ENCODE results near the gene PRKAR2B.
"Not testable (repeated sequence)": the region's sequence is repeated elsewhere in the genome, so short reads cannot be mapped to it uniquely, and the experiment has no call there.

Gene PRKAR2B

GRCh38 chr7:107049480-107049879 lies 5.0 kb downstream of the PRKAR2B start:
- no peak for DNase-seq

- no peak for DNase-seq
Measured at GRCh38 chr7:107049971-107050532, 5.5 kb downstream of the PRKAR2B start.

GRCh38 chr7:107051376-107051775 lies 6.9 kb downstream of the PRKAR2B start:
- no peak for DNase-seq

- DNase-seq, result not testable (repeated sequence)
Measured at GRCh38 chr7:107054965-107055364, 10.5 kb downstream of the PRKAR2B start.

GRCh38 chr7:107056058-107056457 lies 11.6 kb downstream of the PRKAR2B start:
- DNase-seq, result not testable (repeated sequence)

- no peak for DNase-seq
Measured at GRCh38 chr7:107056728-107057473, 12.4 kb downstream of the PRKAR2B start.

- DNase-seq, result no peak
Measured at GRCh38 chr7:107057474-107057833, 12.9 kb downstream of the PRKAR2B start.

- no peak for DNase-seq
Measured at GRCh38 chr7:107059468-107059867, 15.0 kb downstream of the PRKAR2B start.

GRCh38 chr7:107063245-107064120 lies 19.0 kb downstream of the PRKAR2B start:
- no peak for DNase-seq

- no peak for DNase-seq
Measured at GRCh38 chr7:107064255-107064654, 19.8 kb downstream of the PRKAR2B start.

GRCh38 chr7:107065929-107066247 lies 21.4 kb downstream of the PRKAR2B start:
- DNase-seq, result no peak

- DNase-seq, result no peak
Measured at GRCh38 chr7:107068156-107068555, 23.7 kb downstream of the PRKAR2B start.

- DNase-seq, result no peak
Measured at GRCh38 chr7:107069457-107069856, 25.0 kb downstream of the PRKAR2B start.

GRCh38 chr7:107070710-107071109 lies 26.2 kb downstream of the PRKAR2B start:
- DNase-seq, result no peak

- no peak for DNase-seq
Measured at GRCh38 chr7:107071129-107071528, 26.6 kb downstream of the PRKAR2B start.

GRCh38 chr7:107072133-107072532 lies 27.6 kb downstream of the PRKAR2B start:
- no peak for DNase-seq

GRCh38 chr7:107075863-107076574 lies 31.5 kb downstream of the PRKAR2B start:
- DNase-seq, result no peak

- DNase-seq, result no peak
Measured at GRCh38 chr7:107076781-107077698, 32.5 kb downstream of the PRKAR2B start.

GRCh38 chr7:107077699-107078516 lies 33.4 kb downstream of the PRKAR2B start:
- DNase-seq, result no peak

- DNase-seq, result no peak
Measured at GRCh38 chr7:107078517-107078966, 34.0 kb downstream of the PRKAR2B start.
